Natural killer cell treated with Interleukin-12 subunit alpha and Interleukin-12 subunit beta and Interleukin-15 and Interleukin-18, amount 100 ng/mL, for 72 hours (primary cell): Measurements from ENCODE around the gene PHTF2. TPM values are rescaled to one million over a fixed set of nuclear protein-coding genes. Genes with fewer than 3 reads are reported as not detected.
"Not testable (repeated sequence)": the region's sequence is repeated elsewhere in the genome, so short reads cannot be mapped to it uniquely, and the experiment has no call there.

Source experiments
- ATAC-seq, 2 donors: fragments of 150-1000 bp; cut with Tn5 transposase in 1 of 2; sonication (Bioruptor Pico), chemical (Tn5 transposase) in 1 of 2; 2 replicates each; pipeline ENCODE4 v1.10.0; 2021
- DNase-seq: peaks from one replicate; pipeline ENCODE4 v3.0.0; 2022; ENCODE audit warnings: low spot score
- H3K27ac Mint-ChIP-seq, 2 donors: 1 replicate in 1 of 2; 2 replicates in 1 of 2; pipeline ENCODE4 v1.8.0; 2022; ENCODE audit warnings: mixed read lengths in 2 of 2, mild to moderate bottlenecking in 1 of 2, moderate library complexity in 1 of 2
- H3K27me3 Mint-ChIP-seq, 2 donors: 1 replicate in 1 of 2; 2 replicates in 1 of 2; pipeline ENCODE4 v1.8.0; 2022; ENCODE audit warnings: mixed read lengths in 2 of 2
- H3K36me3 Mint-ChIP-seq: one replicate; pipeline ENCODE4 v1.8.0; 2022; ENCODE audit warnings: mixed read lengths
- H3K4me1 Mint-ChIP-seq, 2 donors: 1 replicate in 1 of 2; 2 replicates in 1 of 2; pipeline ENCODE4 v1.8.0; 2022; ENCODE audit warnings: low read depth in 2 of 2, mixed read lengths in 2 of 2, mild to moderate bottlenecking in 1 of 2
- H3K4me3 Mint-ChIP-seq: one replicate; pipeline ENCODE4 v1.8.0; 2022; ENCODE audit warnings: mixed read lengths
- H3K9me3 Mint-ChIP-seq: 2 replicates; pipeline ENCODE4 v1.8.0; 2022; ENCODE audit warnings: mixed read lengths
- total RNA-seq, 2 donors: library from RNA; stranded (reverse); gene quantifications; one replicate each; pipeline ENCODE4 v1.2.3, GENCODE V29; 2022

Gene PHTF2
- total RNA-seq, 2 donors from 2014 or later, result 21.8 to 33.7 TPM

- ATAC-seq, result no peak
- Mint-ChIP-seq H3K27me3 (peaks cover 11 to 14% of the 10 kb centered on the region in 2 donors), H3K27ac (no peak overlapping the region), H3K4me3 (no peak overlapping the region), H3K36me3 (no peaks in the 10 kb centered on the region), H3K4me1 (no peaks in the 10 kb centered on the region), H3K9me3 (no peaks in the 10 kb centered on the region)
- no peak for DNase-seq
These were observed 197.1 kb downstream of the PHTF2 start for GRCh38 chr7:77995717-77996116.

GRCh38 chr7:77999168-77999567, 200.6 kb downstream of the PHTF2 start:
- DNase-seq, H3K9me3 Mint-ChIP-seq, H3K4me3 Mint-ChIP-seq, H3K36me3 Mint-ChIP-seq, H3K4me1 Mint-ChIP-seq, H3K27ac Mint-ChIP-seq, ATAC-seq: not testable (repeated sequence)
- H3K27me3 Mint-ChIP-seq, result peaks cover 0 to 11% of the 10 kb centered on the region in 2 donors

- Mint-ChIP-seq H3K27me3 (peaks cover 0 to 4% of the 10 kb centered on the region in 2 donors), H3K36me3 (no peaks in the 10 kb centered on the region), H3K4me1 (no peaks in the 10 kb centered on the region), H3K9me3 (no peaks in the 10 kb centered on the region), H3K4me3 (no peak overlapping the region), H3K27ac (no peak overlapping the region)
- no peak for DNase-seq
- ATAC-seq, result no peak
These were observed 203.4 kb downstream of the PHTF2 start for GRCh38 chr7:78002021-78002420.

GRCh38 chr7:78002715-78003114, 204.1 kb downstream of the PHTF2 start:
- ATAC-seq, result no peak
- Mint-ChIP-seq H3K4me3 (no peak overlapping the region), H3K4me1 (no peaks in the 10 kb centered on the region), H3K36me3 (no peaks in the 10 kb centered on the region), H3K27me3 (peaks cover 0 to 6% of the 10 kb centered on the region in 2 donors), H3K9me3 (no peaks in the 10 kb centered on the region), H3K27ac (no peak overlapping the region)
- no peak for DNase-seq

DNA sequence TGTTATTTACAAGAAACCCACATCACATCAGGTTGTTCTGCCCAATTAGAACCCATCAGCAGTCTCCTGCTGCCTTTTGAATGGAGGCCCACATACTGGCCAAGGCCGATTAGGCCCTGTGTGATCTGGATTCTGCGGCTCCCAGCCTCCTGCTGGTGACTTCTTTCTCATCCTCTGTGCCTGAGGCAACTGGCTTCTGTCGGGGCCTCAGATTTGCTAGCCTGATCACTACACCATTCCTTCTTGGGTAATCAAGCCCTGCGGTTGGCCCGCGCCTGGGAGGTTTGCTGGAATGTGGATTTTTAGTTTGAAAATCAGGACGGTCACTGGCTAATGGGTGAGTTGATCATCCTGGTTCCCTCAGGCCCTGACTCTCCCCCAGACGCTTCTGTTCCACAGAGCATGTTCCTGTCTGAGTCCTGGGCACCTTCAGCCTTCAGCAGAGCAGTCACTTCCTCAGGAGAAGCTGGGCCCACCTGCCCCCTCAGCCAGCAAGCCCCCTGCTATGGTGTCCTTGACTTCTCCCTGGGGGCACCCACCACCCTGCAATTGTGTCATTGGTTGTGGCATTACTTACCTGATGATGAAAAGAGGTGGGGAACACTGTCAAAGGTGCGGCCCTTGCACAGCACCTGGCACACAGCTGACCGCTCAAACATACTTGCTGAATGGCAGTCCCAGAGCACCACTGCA, 207.6 kb downstream of the PHTF2 start:
- no peaks in the 10 kb centered on the region for H3K4me1 Mint-ChIP-seq
- H3K36me3 Mint-ChIP-seq, result no peaks in the 10 kb centered on the region
- no peak for DNase-seq
- no peak overlapping the region for H3K27ac Mint-ChIP-seq
- no peaks in the 10 kb centered on the region for H3K9me3 Mint-ChIP-seq
- no peak overlapping the region for H3K4me3 Mint-ChIP-seq
- ATAC-seq, result peak in 1 of 2 donors; percentile 38
- H3K27me3 Mint-ChIP-seq, result peaks cover 0 to 5% of the 10 kb centered on the region in 2 donors

Other genes starting within 250 kb of the PHTF2 start
- gene RSBN1L, start 102.3 kb upstream of the PHTF2 start, total RNA-seq, result 10 to 100 TPM; 19.0 to 21.2 TPM
- gene TMEM60, start 339 bp upstream of the PHTF2 start, total RNA-seq, result 1 to 10 TPM; 6.7 to 8.8 TPM